IMR-90 (cell line): ENCODE results near the gene HOMEZ. TPM values are rescaled to one million over a fixed set of nuclear protein-coding genes. Genes with fewer than 3 reads are reported as not detected.

Source experiments
- ATAC-seq: fragments of 200-7000 bp; cut with Tn5 transposase; 2 replicates; pipeline ENCODE4 v1.9.1; 2020; ENCODE audit warnings: low read depth, mild to moderate bottlenecking, moderate library complexity
- BruUV-seq: library from RNA; stranded (reverse); fragments of 400-500 nt; replicated peaks from 2 replicates; lab custom pipeline; 2021; lab: Mats Ljungman, UMichigan
- CTCF ChIA-PET: fragments of 300-600 bp; formaldehyde crosslinking; extraction: SDS; loops from one replicate; lab custom pipeline; 2021; ENCODE audit warnings: antibody characterized with exemption; lab: Yijun Ruan, JAX
- POLR2A ChIA-PET: fragments of 300-600 bp; sonication (Branson Sonifier 250); formaldehyde crosslinking; loops from one replicate; lab custom pipeline; 2022; ENCODE audit warnings: antibody characterized with exemption; ENCODE audit not compliant: unreplicated experiment; lab: Charles Lee
- DNase-seq: peaks from one replicate; pipeline ENCODE4 v3.0.0; 2013
- H2AFZ ChIP-seq: replicated peaks from 2 replicates; pipeline ENCODE3; 2013; ENCODE audit warnings: low read length, mild to moderate bottlenecking; ENCODE audit not compliant: poor library complexity
- H2AK5ac ChIP-seq: 2 replicates; pipeline ENCODE4 v1.6.1; 2013; ENCODE audit warnings: low read depth, low read length, inconsistent platforms
- H2AK9ac ChIP-seq: replicated peaks from 2 replicates; pipeline ENCODE3; 2013; ENCODE audit warnings: mild to moderate bottlenecking, low read depth, low read length, moderate library complexity; ENCODE audit not compliant: poor library complexity
- H2BK120ac ChIP-seq: 2 replicates; pipeline ENCODE4 v1.6.1; 2013; ENCODE audit warnings: low read depth, low read length, inconsistent platforms
- H2BK15ac ChIP-seq: 3 replicates; pipeline ENCODE4 v1.6.1; 2013; ENCODE audit warnings: low read depth, low read length, inconsistent platforms
- H2BK20ac ChIP-seq: 2 replicates; pipeline ENCODE4 v1.6.1; 2013; ENCODE audit warnings: low read depth, mild to moderate bottlenecking, inconsistent platforms, low read length, moderate library complexity
- H2BK5ac ChIP-seq: 2 replicates; pipeline ENCODE4 v1.6.1; 2013; ENCODE audit warnings: mild to moderate bottlenecking, low read depth, low read length, inconsistent platforms; ENCODE audit not compliant: poor library complexity, severe bottlenecking
- H3K14ac ChIP-seq: replicated peaks from 2 replicates; pipeline ENCODE4 v1.6.1; 2013; ENCODE audit warnings: low read depth, low read length, inconsistent platforms
- H3K18ac ChIP-seq: 2 replicates; pipeline ENCODE4 v1.6.1; 2013; ENCODE audit warnings: low read depth, low read length, control low read depth
- H3K23ac ChIP-seq: 2 replicates; pipeline ENCODE4 v1.6.1; 2013; ENCODE audit warnings: low read depth, low read length, inconsistent platforms
- H3K27ac ChIP-seq: 2 replicates; pipeline ENCODE4 v1.5.1; 2013; ENCODE audit warnings: mild to moderate bottlenecking, control low read depth, low read length; ENCODE audit not compliant: insufficient read depth
- H3K27me3 ChIP-seq: 2 replicates; pipeline ENCODE4 v1.6.1; 2013; ENCODE audit warnings: low read length; ENCODE audit not compliant: control insufficient read depth, insufficient read depth
- H3K36me3 ChIP-seq: 2 replicates; pipeline ENCODE4 v1.6.1; 2013; ENCODE audit warnings: low read length, mixed read lengths; ENCODE audit not compliant: control insufficient read depth, insufficient read depth
- H3K4ac ChIP-seq: 2 replicates; pipeline ENCODE4 v1.6.1; 2013; ENCODE audit warnings: low read depth, low read length, inconsistent platforms
- H3K4me1 ChIP-seq: 2 replicates; pipeline ENCODE4 v1.6.1; 2013; ENCODE audit warnings: low read length, mixed read lengths; ENCODE audit not compliant: control insufficient read depth, insufficient read depth
- H3K4me2 ChIP-seq: 2 replicates; pipeline ENCODE4 v1.6.1; 2013; ENCODE audit warnings: low read depth, mild to moderate bottlenecking, control low read depth, low read length, moderate library complexity
- H3K4me3 ChIP-seq: 2 replicates; pipeline ENCODE4 v1.5.1; 2013; ENCODE audit warnings: low read depth, mild to moderate bottlenecking, control low read depth, low read length, moderate library complexity; ENCODE audit not compliant: insufficient read depth
- H3K56ac ChIP-seq: 2 replicates; pipeline ENCODE4 v1.6.1; 2013; ENCODE audit warnings: low read length, inconsistent platforms; ENCODE audit not compliant: insufficient read depth; ENCODE audit errors: extremely low read depth
- H3K79me1 ChIP-seq, 2 experiments: 2 replicates each; pipeline ENCODE4 v1.6.1; 2013; ENCODE audit warnings: low read length in 2 of 2, inconsistent platforms in 1 of 2, low read depth in 1 of 2
- H3K9ac ChIP-seq: 2 replicates; pipeline ENCODE4 v1.6.1; 2013; ENCODE audit warnings: low read depth, low read length, control low read depth
- H3K9me1 ChIP-seq: 2 replicates; pipeline ENCODE4 v1.6.1; 2013; ENCODE audit warnings: low read length, inconsistent platforms; ENCODE audit not compliant: insufficient read depth
- H3K9me3 ChIP-seq: 2 replicates; pipeline ENCODE4 v1.6.1; 2013; ENCODE audit warnings: low read length; ENCODE audit not compliant: control insufficient read depth, insufficient read depth
- H4K20me1 ChIP-seq: 2 replicates; pipeline ENCODE4 v1.6.1; 2013; ENCODE audit warnings: low read length, inconsistent platforms; ENCODE audit not compliant: insufficient read depth
- H4K5ac ChIP-seq: 2 replicates; pipeline ENCODE4 v1.6.1; 2013; ENCODE audit warnings: mild to moderate bottlenecking, low read depth, low read length, control low read depth
- H4K8ac ChIP-seq, 2 experiments: 2 replicates each; pipeline ENCODE4 v1.6.1; 2013; ENCODE audit warnings: low read depth in 2 of 2, low read length in 2 of 2, control low read depth in 1 of 2, inconsistent platforms in 1 of 2
- H4K91ac ChIP-seq: 2 replicates; pipeline ENCODE4 v1.6.1; 2013; ENCODE audit warnings: low read depth, low read length, inconsistent platforms; ENCODE audit not compliant: insufficient read depth
- BHLHE40 ChIP-seq: fragments of 150-350 bp; IDR thresholded peaks from 2 replicates; pipeline ENCODE4 v1.6.1; 2016; ENCODE audit warnings: mild to moderate bottlenecking, low read depth, low read length
- ELK1 ChIP-seq: fragments of 150-350 bp; IDR thresholded peaks from 2 replicates; pipeline ENCODE4 v1.6.1; 2016; ENCODE audit warnings: low read depth, mild to moderate bottlenecking, low read length, moderate library complexity, borderline replicate concordance
- MXI1 ChIP-seq: IDR thresholded peaks from 2 replicates; pipeline ENCODE4 v1.6.1; 2012; ENCODE audit warnings: low read depth, mild to moderate bottlenecking, low read length, moderate library complexity, borderline replicate concordance
- NFE2L2 ChIP-seq: fragments of 150-350 bp; IDR thresholded peaks from 2 replicates; pipeline ENCODE4 v1.6.1; 2016; ENCODE audit warnings: low read depth, mild to moderate bottlenecking, low read length
- RCOR1 ChIP-seq: IDR thresholded peaks from 2 replicates; pipeline ENCODE4 v1.6.1; 2012; ENCODE audit warnings: mild to moderate bottlenecking, low read length, improper control_type of control experiment; ENCODE audit not compliant: insufficient replicate concordance
- USF2 ChIP-seq: fragments of 150-350 bp; IDR thresholded peaks from 2 replicates; pipeline ENCODE4 v1.6.1; 2017; ENCODE audit warnings: mild to moderate bottlenecking, antibody characterized with exemption, low read length, low read depth
- WGBS, 2 experiments: methylation state at CpG; one replicate each; pipeline versions ENCODE4 v1.1.5 to v1.1.7; 2013; ENCODE audit warnings: missing lambda C conversion rate in 2 of 2; ENCODE audit not compliant: insufficient read length in 1 of 2; ENCODE audit errors: extremely low coverage in 2 of 2; 5-methylcytosine and 5-hydroxymethylcytosine counted together
- dilution Hi-C: fragments of 300-500 bp; cut with HindIII; formaldehyde crosslinking; loops from one replicate; pipeline ENCODE4 v1.14.3; 2018; ENCODE audit warnings: low sequenced_read_pairs; ENCODE audit not compliant: unreplicated experiment
- in situ Hi-C: fragments of 300-500 bp; cut with MboI; formaldehyde crosslinking; loops from 3 replicates; pipeline ENCODE4 v1.14.3; 2019; ENCODE audit warnings: low sequenced_read_pairs, inconsistent platforms, mixed read lengths
- intact Hi-C: fragments of 100-400 bp; cut with micrococcal nuclease; formaldehyde crosslinking; loops from 2 replicates; pipeline ENCODE4 v1.10.0; 2022
- polyA plus RNA-seq, 3 experiments: library from polyadenylated mRNA; depleted of rRNA; stranded (reverse); fragments of >200 nt; gene quantifications; 2 replicates each; pipeline ENCODE4 v1.2.3, GENCODE V29; 2012; ENCODE audit warnings: low replicate concordance in 1 of 3
- total RNA-seq: library from RNA; depleted of rRNA; stranded (reverse); fragments of >200 nt; gene quantifications from 2 replicates; pipeline ENCODE4 v1.2.3, GENCODE V29; 2012

The HOMEZ gene
- total and polyA plus RNA-seq, 2 of the 4 experiments (the other 2 are of a cell fraction), result 7.7 to 9.7 TPM

GRCh38 chr14:23258256-23258655, 27.7 kb downstream of the HOMEZ start:
- Histone ChIP-seq H3K4me1 (no peaks in the 10 kb centered on the region), H2BK15ac (no peak overlapping the region), H3K18ac (no peak overlapping the region), H3K9ac (no peak overlapping the region), H2BK120ac (no peak overlapping the region), H4K20me1 (no peaks in the 10 kb centered on the region), H2BK5ac (no peak overlapping the region), H2AK5ac (no peak overlapping the region), H3K14ac (no peak overlapping the region), H3K27me3 (peaks cover 14% of the 10 kb centered on the region), H4K91ac (no peak overlapping the region), H3K79me1 (no peaks in the 10 kb centered on the region), H3K36me3 (no peaks in the 10 kb centered on the region), H3K9me3 (no peaks in the 10 kb centered on the region), H4K8ac (no peak overlapping the region), H3K9me1 (no peaks in the 10 kb centered on the region), H3K4me2 (no peak overlapping the region), H3K4ac (no peak overlapping the region), H4K5ac (no peak overlapping the region), H3K56ac (no peak overlapping the region), H3K4me3 (no peak overlapping the region), H3K27ac (no peak overlapping the region), H3K23ac (no peak overlapping the region), H2AK9ac (no peak overlapping the region), H2BK20ac (no peak overlapping the region), H2AFZ (no peak overlapping the region)
- DNase-seq (no peak), ATAC-seq (no peak)
- intact Hi-C loops (no loop called here), in situ Hi-C loops (no loop called here), dilution Hi-C loops (no loop called here)
- ChIA-PET CTCF (interaction anchor here (0.5 to 1.6 kb wide), 2 partner anchors 10 to 220 kb away, joined by 3 to 4 read pairs; no protein-coding TSS in a partner anchor), POLR2A (interaction anchor here (0.6 kb wide), 1 partner anchor 30 kb away, joined by 6 read pairs; no protein-coding TSS in a partner anchor)
- WGBS, 2 experiments, result 60% methylated on average over 3 of the region's 5 CpGs; no CpG with 5 or more reads in 1 of the 2 experiments
- BruUV-seq, result no TSS peak
- no peak for TF ChIP-seq NFE2L2
- no peak for TF ChIP-seq MXI1
- TF ChIP-seq USF2, result no peak
- TF ChIP-seq BHLHE40, result no peak
- TF ChIP-seq ELK1, result no peak
- no peak for TF ChIP-seq RCOR1
